ENCODE measurements around the gene UBE2R2.
"Not testable (repeated sequence)": the region's sequence is repeated elsewhere in the genome, so short reads cannot be mapped to it uniquely, and the experiment has no call there.

The UBE2R2 gene

DNA sequence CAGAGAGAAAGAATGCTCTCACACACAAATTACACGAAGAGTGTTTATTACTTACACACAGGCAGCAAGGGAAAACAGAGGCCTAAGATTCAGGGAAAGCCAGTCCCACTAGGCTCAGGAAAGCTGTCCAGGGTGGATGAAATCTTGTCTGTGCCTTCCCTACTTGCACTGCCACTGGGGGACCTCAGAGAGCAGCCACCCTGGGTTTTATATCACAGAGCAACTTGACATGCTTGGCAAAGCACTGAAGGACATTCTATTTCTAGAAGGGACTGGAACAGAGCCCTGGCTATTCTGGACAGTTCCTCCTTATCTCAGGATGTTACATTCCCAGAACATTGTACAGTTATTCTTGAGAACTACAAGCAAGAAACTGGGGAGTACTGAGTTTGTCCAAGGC is 29.1 kb upstream of the UBE2R2 start:
- Histone ChIP-seq H3K9ac (ENCODE audit: low read length) (no peak overlapping the region), H3K36me3 (ENCODE audit: control insufficient read depth, low read depth, low read length) (no peaks in the 10 kb centered on the region), H3K4me1 (ENCODE audit: control insufficient read depth, low read depth, low read length) (no peaks in the 10 kb centered on the region), H3K9me3 (ENCODE audit: control insufficient read depth, low read depth, low read length) (no peaks in the 10 kb centered on the region), H3K27me3 (ENCODE audit: control insufficient read depth, insufficient read depth, low read length) (no peaks in the 10 kb centered on the region), H3K4me3 (ENCODE audit: low read length) (no peak overlapping the region), H3K27ac (ENCODE audit: low read length) (no peak overlapping the region)

DNA sequence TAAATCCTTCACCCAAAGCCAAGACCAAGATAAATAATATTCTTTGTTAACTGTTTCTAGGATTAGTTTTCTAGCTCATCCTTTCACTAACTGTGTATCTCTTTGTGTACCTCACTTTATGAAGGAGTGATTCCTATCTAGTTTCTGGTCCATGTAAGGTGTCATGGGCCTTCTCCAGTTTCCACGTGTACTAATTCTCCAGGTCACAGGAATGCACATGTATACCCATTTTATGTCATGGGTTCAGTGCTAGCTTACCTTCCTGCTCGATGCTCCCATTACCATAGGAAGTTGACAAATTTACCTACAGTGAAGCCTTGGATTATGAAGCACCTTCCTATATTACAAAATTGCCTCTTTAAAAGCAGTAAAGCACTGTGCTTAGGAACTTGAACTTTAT is 27.5 kb upstream of the UBE2R2 start:
- not testable (repeated sequence) for H3K4me3 ChIP-seq (ENCODE audit: low read length); H3K9me3 ChIP-seq (ENCODE audit: control insufficient read depth, low read depth, low read length); H3K36me3 ChIP-seq (ENCODE audit: control insufficient read depth, low read depth, low read length); H3K27me3 ChIP-seq (ENCODE audit: control insufficient read depth, insufficient read depth, low read length); H3K27ac ChIP-seq (ENCODE audit: low read length); H3K4me1 ChIP-seq (ENCODE audit: control insufficient read depth, low read depth, low read length); H3K9ac ChIP-seq (ENCODE audit: low read length)

DNA sequence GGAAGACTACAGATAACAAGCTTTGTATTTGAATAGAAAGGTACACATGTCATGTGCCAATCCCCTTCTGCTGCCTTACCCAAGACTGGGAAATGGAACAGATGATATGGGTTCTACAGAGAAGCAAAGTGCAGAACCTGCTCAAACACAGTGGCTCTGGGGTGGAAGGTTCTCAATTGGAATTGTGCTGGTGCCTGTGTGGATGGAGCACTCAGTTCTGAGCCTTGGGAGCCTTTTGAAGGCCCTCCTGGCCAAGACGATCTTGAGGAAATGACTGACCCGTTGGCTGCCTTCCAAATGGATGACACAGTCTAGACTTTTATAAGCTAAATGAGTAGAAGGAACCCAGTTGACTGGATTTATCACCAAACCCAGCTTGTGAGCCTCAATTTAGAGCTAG is 25.8 kb upstream of the UBE2R2 start:
- Histone ChIP-seq H3K9me3 (ENCODE audit: control insufficient read depth, low read depth, low read length) (no peaks in the 10 kb centered on the region), H3K27me3 (ENCODE audit: control insufficient read depth, insufficient read depth, low read length) (no peaks in the 10 kb centered on the region), H3K4me1 (ENCODE audit: control insufficient read depth, low read depth, low read length) (peaks cover 5% of the 10 kb centered on the region), H3K36me3 (ENCODE audit: control insufficient read depth, low read depth, low read length) (no peaks in the 10 kb centered on the region), H3K27ac (ENCODE audit: low read length) (no peak overlapping the region), H3K4me3 (ENCODE audit: low read length) (no peak overlapping the region), H3K9ac (ENCODE audit: low read length) (no peak overlapping the region)

DNA sequence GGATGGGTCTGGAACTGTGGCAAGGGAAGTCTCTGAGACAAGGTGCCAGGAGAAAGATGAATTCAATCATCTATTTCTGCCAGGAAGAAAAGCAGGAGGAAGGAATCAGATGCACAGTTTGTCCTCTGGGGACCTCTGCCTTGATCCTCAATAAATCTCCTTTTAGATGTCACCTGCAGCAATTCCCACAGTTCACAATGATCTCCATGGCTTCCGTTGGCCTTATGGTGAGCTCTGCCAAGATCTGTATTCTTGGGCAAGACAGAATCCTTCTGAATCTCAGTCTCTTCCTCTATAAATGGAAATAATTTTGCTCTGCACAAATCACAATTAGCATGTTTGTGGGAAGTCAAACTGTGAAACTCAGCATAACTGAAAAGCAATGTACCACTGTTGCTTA is 23.5 kb upstream of the UBE2R2 start:
- not testable (repeated sequence) for H3K27me3 ChIP-seq (ENCODE audit: control insufficient read depth, insufficient read depth, low read length); H3K9me3 ChIP-seq (ENCODE audit: control insufficient read depth, low read depth, low read length); H3K36me3 ChIP-seq (ENCODE audit: control insufficient read depth, low read depth, low read length); H3K9ac ChIP-seq (ENCODE audit: low read length); H3K27ac ChIP-seq (ENCODE audit: low read length); H3K4me3 ChIP-seq (ENCODE audit: low read length); H3K4me1 ChIP-seq (ENCODE audit: control insufficient read depth, low read depth, low read length)

DNA sequence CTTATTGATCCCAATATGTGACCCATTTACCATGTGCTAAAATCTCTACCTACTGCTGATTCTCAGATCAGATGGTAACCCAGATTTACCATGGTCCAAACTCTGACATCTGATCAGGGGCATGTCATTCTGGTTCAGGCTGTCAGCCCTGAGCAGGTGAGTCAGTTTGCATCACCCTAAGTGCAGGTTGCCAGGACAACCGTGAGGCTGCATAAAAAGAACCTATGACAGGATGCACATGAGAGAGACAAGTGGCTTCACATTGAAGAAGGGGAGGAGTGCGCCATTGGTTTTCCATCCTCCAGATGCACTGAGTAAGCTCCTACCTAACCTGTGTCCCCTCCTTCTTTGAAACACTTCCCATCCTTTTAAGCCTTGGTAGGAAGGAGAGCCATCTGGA is 22.4 kb upstream of the UBE2R2 start:
- Histone ChIP-seq H3K27ac (ENCODE audit: low read length) (no peak overlapping the region), H3K27me3 (ENCODE audit: control insufficient read depth, insufficient read depth, low read length) (no peaks in the 10 kb centered on the region), H3K36me3 (ENCODE audit: control insufficient read depth, low read depth, low read length) (no peaks in the 10 kb centered on the region)

DNA sequence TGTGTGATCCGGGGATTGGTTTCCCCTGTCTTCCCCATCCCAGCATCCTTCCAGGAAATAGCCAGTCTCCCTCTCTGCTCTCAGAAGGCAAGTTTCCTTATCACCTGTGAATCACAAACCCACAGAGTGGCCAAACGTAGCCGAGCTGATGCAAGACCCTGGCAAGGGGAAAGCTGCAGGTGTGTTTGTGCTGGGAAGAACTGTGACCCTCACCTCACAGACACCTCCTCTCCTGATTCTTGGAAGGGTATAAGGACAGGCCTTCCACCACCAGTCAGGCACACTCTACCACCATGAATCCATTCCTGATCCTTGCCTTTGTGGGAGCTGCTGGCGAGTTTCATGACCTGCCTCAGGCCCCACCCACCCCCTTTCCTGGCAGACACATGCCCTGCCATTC is 21.7 kb upstream of the UBE2R2 start, which contains the start of gene PRSS3:
Gene PRSS3, plus strand, starts transcription at position 281 of the 400 bp plus-strand sequence. Its CDS starts 13 bp downstream, at position 294.
- no peak within 1 kb of the TSS for H3K9ac ChIP-seq (ENCODE audit: low read length)
- H3K4me1 ChIP-seq (ENCODE audit: control insufficient read depth, low read depth, low read length) = peaks cover 5% of the 10 kb centered on the region
- no peak within 1 kb of the TSS for H3K4me3 ChIP-seq (ENCODE audit: low read length)
- no peaks in the 10 kb centered on the region for H3K9me3 ChIP-seq (ENCODE audit: control insufficient read depth, low read depth, low read length)
- H3K27me3 ChIP-seq (ENCODE audit: control insufficient read depth, insufficient read depth, low read length) = no peaks in the 10 kb centered on the region
- H3K36me3 ChIP-seq (ENCODE audit: control insufficient read depth, low read depth, low read length) = no peaks in the 10 kb centered on the region
- H3K27ac ChIP-seq (ENCODE audit: low read length) = no peak within 1 kb of the TSS

More for the DNA sequence above, 22.4 kb upstream of the UBE2R2 start:
- H3K4me1 ChIP-seq (ENCODE audit: control insufficient read depth, low read depth, low read length) = peaks cover 5% of the 10 kb centered on the region
- H3K9ac ChIP-seq (ENCODE audit: low read length) = no peak overlapping the region
- H3K9me3 ChIP-seq (ENCODE audit: control insufficient read depth, low read depth, low read length) = no peaks in the 10 kb centered on the region
- no peak overlapping the region for H3K4me3 ChIP-seq (ENCODE audit: low read length)

DNA sequence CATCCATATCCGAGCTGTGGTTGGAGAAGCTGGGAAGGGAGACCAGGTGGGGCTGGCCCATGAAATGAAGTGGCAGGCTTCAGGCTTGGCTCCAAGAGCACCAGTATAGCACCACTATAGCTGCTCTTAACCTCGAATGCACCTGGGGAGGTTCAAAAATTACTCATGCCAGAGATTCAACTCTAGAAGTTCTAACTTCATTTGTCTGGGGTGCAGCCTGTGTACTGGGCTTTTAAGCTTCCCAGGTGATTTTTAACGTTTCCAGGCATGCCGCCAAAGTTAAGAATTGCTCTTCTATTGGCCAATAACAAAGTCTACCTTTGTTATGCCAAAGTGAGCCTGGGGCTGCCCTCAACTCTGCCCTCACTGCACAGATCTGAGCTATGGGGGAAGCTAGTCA is 21.1 kb upstream of the UBE2R2 start:
- no peaks in the 10 kb centered on the region for H3K9me3 ChIP-seq (ENCODE audit: control insufficient read depth, low read depth, low read length)
- no peaks in the 10 kb centered on the region for H3K36me3 ChIP-seq (ENCODE audit: control insufficient read depth, low read depth, low read length)
- no peaks in the 10 kb centered on the region for H3K27me3 ChIP-seq (ENCODE audit: control insufficient read depth, insufficient read depth, low read length)
- H3K4me3 ChIP-seq (ENCODE audit: low read length) = no peak overlapping the region
- no peak overlapping the region for H3K9ac ChIP-seq (ENCODE audit: low read length)
- peaks cover 5% of the 10 kb centered on the region for H3K4me1 ChIP-seq (ENCODE audit: control insufficient read depth, low read depth, low read length)
- H3K27ac ChIP-seq (ENCODE audit: low read length) = no peak overlapping the region

DNA sequence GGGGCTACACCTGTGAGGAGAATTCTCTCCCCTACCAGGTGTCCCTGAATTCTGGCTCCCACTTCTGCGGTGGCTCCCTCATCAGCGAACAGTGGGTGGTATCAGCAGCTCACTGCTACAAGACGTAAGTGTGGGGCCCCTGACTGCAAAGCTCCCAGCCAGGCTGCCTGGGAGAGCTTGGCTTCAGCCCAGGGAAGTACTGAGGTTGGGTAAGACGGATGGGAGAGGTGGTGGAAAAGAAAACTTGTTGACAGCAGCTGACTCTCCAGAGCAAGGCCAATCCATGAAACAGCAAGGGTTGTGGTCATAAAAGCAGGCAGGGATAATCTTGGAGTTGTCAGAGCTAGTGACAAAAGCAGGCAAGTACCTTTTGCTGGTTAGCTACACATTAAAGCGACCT is 20.3 kb upstream of the UBE2R2 start:
- H3K4me3 ChIP-seq (ENCODE audit: low read length); H3K36me3 ChIP-seq (ENCODE audit: control insufficient read depth, low read depth, low read length); H3K27ac ChIP-seq (ENCODE audit: low read length); H3K9me3 ChIP-seq (ENCODE audit: control insufficient read depth, low read depth, low read length); H3K9ac ChIP-seq (ENCODE audit: low read length); H3K4me1 ChIP-seq (ENCODE audit: control insufficient read depth, low read depth, low read length); H3K27me3 ChIP-seq (ENCODE audit: control insufficient read depth, insufficient read depth, low read length): not testable (repeated sequence)

DNA sequence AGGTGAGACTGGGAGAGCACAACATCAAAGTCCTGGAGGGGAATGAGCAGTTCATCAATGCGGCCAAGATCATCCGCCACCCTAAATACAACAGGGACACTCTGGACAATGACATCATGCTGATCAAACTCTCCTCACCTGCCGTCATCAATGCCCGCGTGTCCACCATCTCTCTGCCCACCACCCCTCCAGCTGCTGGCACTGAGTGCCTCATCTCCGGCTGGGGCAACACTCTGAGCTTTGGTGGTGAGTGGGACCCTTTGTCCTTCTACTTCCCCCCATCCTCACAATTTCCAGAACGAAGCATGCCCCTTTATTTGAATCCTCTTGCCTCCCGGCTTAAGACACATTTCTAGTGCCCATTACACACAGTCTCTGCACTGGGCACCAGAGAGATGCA is 19.1 kb upstream of the UBE2R2 start:
- Histone ChIP-seq H3K9ac (ENCODE audit: low read length) (no peak overlapping the region), H3K9me3 (ENCODE audit: control insufficient read depth, low read depth, low read length) (no peaks in the 10 kb centered on the region), H3K4me3 (ENCODE audit: low read length) (no peak overlapping the region), H3K27ac (ENCODE audit: low read length) (no peak overlapping the region), H3K4me1 (ENCODE audit: control insufficient read depth, low read depth, low read length) (peaks cover 5% of the 10 kb centered on the region), H3K36me3 (ENCODE audit: control insufficient read depth, low read depth, low read length) (no peaks in the 10 kb centered on the region), H3K27me3 (ENCODE audit: control insufficient read depth, insufficient read depth, low read length) (no peaks in the 10 kb centered on the region)

DNA sequence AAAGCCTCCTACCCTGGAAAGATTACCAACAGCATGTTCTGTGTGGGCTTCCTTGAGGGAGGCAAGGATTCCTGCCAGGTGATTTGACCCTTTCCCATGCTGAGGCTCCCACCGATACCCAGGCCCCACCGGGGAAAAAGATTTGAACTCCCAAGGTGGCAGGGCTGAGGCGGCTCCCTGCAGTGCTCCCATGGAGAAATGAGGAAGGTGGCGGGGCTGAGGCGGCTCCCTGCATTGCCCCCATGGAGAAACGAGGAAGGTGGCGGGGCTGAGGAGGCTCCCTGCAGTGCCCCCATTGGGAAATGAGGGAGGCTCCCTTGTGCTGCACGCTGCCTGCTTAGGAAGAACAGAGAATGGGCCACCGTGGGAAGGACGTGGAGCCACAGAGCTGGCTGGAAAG is 18.4 kb upstream of the UBE2R2 start:
- Histone ChIP-seq H3K9me3 (ENCODE audit: control insufficient read depth, low read depth, low read length) (no peaks in the 10 kb centered on the region), H3K4me1 (ENCODE audit: control insufficient read depth, low read depth, low read length) (peaks cover 5% of the 10 kb centered on the region), H3K4me3 (ENCODE audit: low read length) (no peak overlapping the region), H3K9ac (ENCODE audit: low read length) (no peak overlapping the region), H3K27me3 (ENCODE audit: control insufficient read depth, insufficient read depth, low read length) (no peaks in the 10 kb centered on the region), H3K27ac (ENCODE audit: low read length) (no peak overlapping the region), H3K36me3 (ENCODE audit: control insufficient read depth, low read depth, low read length) (no peaks in the 10 kb centered on the region)

DNA sequence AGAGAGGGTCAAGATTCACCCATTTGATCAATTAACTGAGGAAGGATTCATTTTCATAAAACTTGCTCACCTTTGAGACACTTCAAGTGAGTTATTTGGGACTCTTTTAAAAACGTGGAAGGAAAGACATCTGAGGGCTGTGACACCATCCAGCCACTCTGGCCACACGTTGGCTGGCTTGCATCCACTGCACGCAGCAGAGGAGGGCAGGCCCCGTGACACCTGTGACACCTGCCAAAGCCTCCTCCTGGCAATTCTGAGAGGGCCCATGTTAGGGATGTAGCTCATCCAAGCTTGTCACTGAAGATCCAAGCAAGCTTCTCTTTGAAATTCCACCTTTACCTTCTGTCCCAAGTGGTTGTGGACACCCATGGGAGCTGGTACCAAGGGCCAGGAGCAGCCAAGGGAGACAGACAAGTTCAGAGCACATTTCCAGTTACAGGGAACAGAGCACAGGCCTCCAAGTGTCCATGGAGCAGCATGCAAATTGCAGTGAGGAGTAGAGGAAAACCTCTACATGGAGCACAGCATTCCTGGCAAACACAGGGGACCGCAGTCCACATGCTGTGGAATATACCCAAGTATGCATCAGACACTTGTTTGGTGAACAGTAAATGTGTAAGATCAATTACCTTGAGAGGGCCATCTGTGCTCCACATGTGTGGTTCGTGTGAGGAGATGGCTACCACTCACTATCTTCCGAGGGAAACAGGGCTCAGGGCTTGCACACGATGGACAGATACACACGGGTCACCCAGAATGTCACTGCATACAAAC is 16.8 kb upstream of the UBE2R2 start:
- Histone ChIP-seq H3K27ac (ENCODE audit: low read length) (no peak overlapping the region), H3K9ac (ENCODE audit: low read length) (no peak overlapping the region), H3K27me3 (ENCODE audit: control insufficient read depth, insufficient read depth, low read length) (no peaks in the 10 kb centered on the region), H3K9me3 (ENCODE audit: control insufficient read depth, low read depth, low read length) (no peaks in the 10 kb centered on the region), H3K4me1 (ENCODE audit: control insufficient read depth, low read depth, low read length) (peaks cover 5% of the 10 kb centered on the region), H3K36me3 (ENCODE audit: control insufficient read depth, low read depth, low read length) (no peaks in the 10 kb centered on the region), H3K4me3 (ENCODE audit: low read length) (no peak overlapping the region)

DNA sequence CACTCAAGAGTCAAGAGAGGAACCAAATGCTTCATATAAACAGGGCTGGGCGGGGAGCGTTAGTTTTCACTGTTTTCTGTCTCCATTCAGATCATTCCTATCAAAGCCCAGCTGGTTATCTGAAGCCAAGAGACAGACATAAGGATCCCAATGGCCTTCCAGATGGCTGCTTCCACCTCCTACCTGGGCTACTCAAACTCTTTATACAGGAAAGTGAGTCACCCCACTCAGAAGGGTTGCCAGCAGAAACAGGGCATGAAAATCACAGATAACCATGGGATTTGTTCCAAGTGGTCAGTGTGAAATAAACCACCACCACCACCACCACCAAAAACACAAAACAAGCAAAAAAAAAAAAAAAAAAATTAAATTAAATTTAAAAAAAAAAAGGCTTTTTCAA is 16.1 kb upstream of the UBE2R2 start:
- H3K36me3 ChIP-seq (ENCODE audit: control insufficient read depth, low read depth, low read length) = no peaks in the 10 kb centered on the region
- no peaks in the 10 kb centered on the region for H3K27me3 ChIP-seq (ENCODE audit: control insufficient read depth, insufficient read depth, low read length)
- H3K27ac ChIP-seq (ENCODE audit: low read length) = no peak overlapping the region
- H3K4me1 ChIP-seq (ENCODE audit: control insufficient read depth, low read depth, low read length) = peaks cover 2% of the 10 kb centered on the region
- no peak overlapping the region for H3K9ac ChIP-seq (ENCODE audit: low read length)
- no peaks in the 10 kb centered on the region for H3K9me3 ChIP-seq (ENCODE audit: control insufficient read depth, low read depth, low read length)
- no peak overlapping the region for H3K4me3 ChIP-seq (ENCODE audit: low read length)
